ENCODE measurements around the gene RNF213.

DNA sequence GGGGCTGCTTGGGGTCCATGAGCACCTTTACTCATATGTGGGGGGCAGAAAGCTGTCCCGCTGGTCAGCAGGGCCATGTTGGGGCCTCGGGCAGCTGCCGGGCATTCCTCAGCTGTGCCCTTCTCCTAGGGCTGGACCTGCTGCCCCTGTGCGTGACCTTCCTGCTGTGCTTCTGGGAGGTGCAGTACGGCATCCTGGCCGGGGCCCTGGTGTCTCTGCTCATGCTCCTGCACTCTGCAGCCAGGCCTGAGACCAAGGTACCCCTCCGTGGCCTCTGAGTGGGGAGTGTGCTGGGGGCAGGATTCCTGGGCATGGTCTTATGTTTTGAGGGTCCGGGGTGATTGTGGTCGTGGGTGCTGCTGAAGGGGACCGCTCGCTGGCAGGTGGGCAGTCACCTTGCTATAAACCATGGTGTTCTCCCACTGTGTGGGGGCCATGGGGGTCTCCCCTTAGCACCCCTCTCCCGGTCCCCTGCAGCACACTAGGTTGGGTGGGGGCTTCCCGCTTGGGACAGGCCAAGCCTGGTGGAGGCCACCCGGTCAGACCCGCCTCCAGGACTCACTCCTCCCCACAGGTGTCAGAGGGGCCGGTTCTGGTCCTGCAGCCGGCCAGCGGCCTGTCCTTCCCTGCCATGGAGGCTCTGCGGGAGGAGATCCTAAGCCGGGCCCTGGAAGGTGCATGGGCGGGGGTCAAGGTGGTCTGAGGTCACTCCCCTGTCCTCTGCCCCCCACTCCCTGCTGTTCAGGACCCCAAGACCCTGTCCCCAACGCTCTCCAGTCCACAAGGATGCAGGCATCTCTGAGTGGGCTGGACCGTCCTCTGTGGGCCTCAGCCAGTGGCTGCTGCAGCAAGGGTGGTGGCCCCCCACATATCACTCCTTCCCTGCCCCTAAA is 12.4 kb upstream of the RNF213 start:
- TF ChIP-seq CTCF (IDR thresholded peaks at IDR 0.05 in 8 of 11, conservative IDR thresholded peaks at IDR 0.05 in 3 of 11) (no peak), POLR2A (IDR thresholded peaks at IDR 0.05) (no peak), POLR2AphosphoS5 (IDR thresholded peaks at IDR 0.05) (no peak)
